Spinal cord (tissue), 10 donors: ENCODE results near the gene C1QTNF4. TPM values are rescaled to one million over a fixed set of nuclear protein-coding genes. Genes with fewer than 3 reads are reported as not detected.
"Not testable (repeated sequence)": the region's sequence is repeated elsewhere in the genome, so short reads cannot be mapped to it uniquely, and the experiment has no call there.

ENCODE experiments used
- DNase-seq, 6 donors: peaks; one replicate each; pipeline versions ENCODE4 v3.0.0 to v3.0.0-alpha.2; 2013 to 2015; ENCODE audit warnings: low spot score in 6 of 6, low read depth in 4 of 6
- H3K27ac ChIP-seq: one replicate; pipeline ENCODE4 v1.5.1; 2013; ENCODE audit warnings: low read depth, low read length, control low read depth
- H3K27me3 ChIP-seq: one replicate; pipeline ENCODE4 v1.6.1; 2013; ENCODE audit warnings: low read length; ENCODE audit not compliant: control insufficient read depth, insufficient read depth
- H3K36me3 ChIP-seq: one replicate; pipeline ENCODE4 v1.6.1; 2013; ENCODE audit warnings: low read length; ENCODE audit not compliant: control insufficient read depth, insufficient read depth
- H3K4me1 ChIP-seq: one replicate; pipeline ENCODE4 v1.6.1; 2013; ENCODE audit warnings: low read length; ENCODE audit not compliant: control insufficient read depth, insufficient read depth
- H3K4me3 ChIP-seq: one replicate; pipeline ENCODE4 v1.5.1; 2013; ENCODE audit warnings: low read depth, low read length, control low read depth
- H3K9me3 ChIP-seq: one replicate; pipeline ENCODE4 v1.6.1; 2013; ENCODE audit warnings: low read length; ENCODE audit not compliant: control insufficient read depth, insufficient read depth
- WGBS: methylation state at CpG from one replicate; pipeline ENCODE4 v1.1.5; 2013; ENCODE audit warnings: missing lambda C conversion rate; ENCODE audit not compliant: insufficient coverage; 5-methylcytosine and 5-hydroxymethylcytosine counted together
- long read RNA-seq, 4 donors: transcript quantifications; one replicate each; lab custom pipeline, GENCODE V29; 2026
- polyA plus RNA-seq, 2 donors: library from polyadenylated mRNA; unstranded; fragments of 120-200 nt; gene quantifications; one replicate each; pipeline ENCODE4 v1.2.1, GENCODE V29; 2013; ENCODE audit not compliant: insufficient read length in 2 of 2
- total RNA-seq, 2 donors: library from RNA; depleted of rRNA in 1 of 2; stranded (reverse); fragments of 120-200 nt in 1 of 2; fragments of >200 nt in 1 of 2; gene quantifications; one replicate each; pipeline versions ENCODE4 v1.2.3 to v1.2.4, GENCODE V29; 2013 to 2014
- donor health status: healthy.

C1QTNF4 gene
- total RNA-seq: 10 to 100 TPM; 15.8 to 24.9 TPM
- polyA plus RNA-seq: 100 to 1,000 TPM; 102 to 113 TPM
- long read RNA-seq, donor 1, transcript C1QTNF4-201 (2 exons, 1,664 nt): major isoform, 68 of 68 reads
- long read RNA-seq, donor 1, partial matches to known transcripts: 0 of 68 reads
- long read RNA-seq, donor 1, other reads (novel, unspliced or antisense): 0 of 68 reads
- long read RNA-seq, donor 2, transcript C1QTNF4-201 (2 exons, 1,664 nt): major isoform, 26 of 26 reads
- long read RNA-seq, donor 2, partial matches to known transcripts: 0 of 26 reads
- long read RNA-seq, donor 2, other reads (novel, unspliced or antisense): 0 of 26 reads
- long read RNA-seq, donor 3, transcript C1QTNF4-201 (2 exons, 1,664 nt): major isoform, 33 of 33 reads
- long read RNA-seq, donor 3, partial matches to known transcripts: 0 of 33 reads
- long read RNA-seq, donor 3, other reads (novel, unspliced or antisense): 0 of 33 reads
- long read RNA-seq, donor 4, partial matches to known transcripts: 0 of 1 reads
- long read RNA-seq, donor 4, other reads (novel, unspliced or antisense): 0 of 1 reads

- peak within 1 kb of the TSS; percentile 55 for H3K4me3 ChIP-seq
- WGBS: 1% methylated on average over 48 of the region's 48 CpGs
- H3K4me1 ChIP-seq: peaks cover 46% of the 10 kb centered on the region
- peaks cover 15% of the 10 kb centered on the region for H3K36me3 ChIP-seq
- H3K27ac ChIP-seq: peak within 1 kb of the TSS; percentile 13
- DNase-seq: peak in 2 of 6 donors; percentile 66 to 89
- no peaks in the 10 kb centered on the region for H3K9me3 ChIP-seq
- H3K27me3 ChIP-seq: peaks cover 2% of the 10 kb centered on the region
Observed at GRCh38 chr11:47593934-47594855, at the start of gene C1QTNF4. Gene C1QTNF4 (minus strand): TSS chr11:47594411. CDS start chr11:47590810, 3,601 bp downstream.

GRCh38 chr11:47642099-47642855, 48.1 kb upstream of the C1QTNF4 start, which contains the start of gene MTCH2:
Gene MTCH2 (minus strand): TSS chr11:47642559. CDS start chr11:47642465, 94 bp downstream.
- DNase-seq: peak; percentile 92 to 99 (median 97)
- H3K36me3 ChIP-seq: peaks cover 11% of the 10 kb centered on the region
- H3K27me3 ChIP-seq: no peaks in the 10 kb centered on the region
- 0% methylated on average over 75 of the region's 78 CpGs for WGBS
- H3K4me1 ChIP-seq: peaks cover 16% of the 10 kb centered on the region
- no peaks in the 10 kb centered on the region for H3K9me3 ChIP-seq
- peak within 1 kb of the TSS; percentile 72 for H3K4me3 ChIP-seq
- H3K27ac ChIP-seq: peak within 1 kb of the TSS; percentile 89

- H3K36me3 ChIP-seq: peaks cover 11% of the 10 kb centered on the region
- peaks cover 16% of the 10 kb centered on the region for H3K4me1 ChIP-seq
- peak overlapping the region; percentile 72 for H3K4me3 ChIP-seq
- peak; percentile 13 to 71 (median 34) for DNase-seq
- WGBS: 1% methylated on average over 11 of the region's 14 CpGs
- H3K27ac ChIP-seq: peak overlapping the region; percentile 89
- H3K9me3 ChIP-seq: no peaks in the 10 kb centered on the region
- H3K27me3 ChIP-seq: no peaks in the 10 kb centered on the region
Observed at GRCh38 chr11:47641600-47642098, 47.4 kb upstream of the C1QTNF4 start.

GRCh38 chr11:47640506-47640905, 46.3 kb upstream of the C1QTNF4 start:
- no CpG with 5 or more reads among the region's 6 CpGs for WGBS
- DNase-seq, H3K27ac ChIP-seq: not testable (repeated sequence)

GRCh38 chr11:47636331-47636730, 42.1 kb upstream of the C1QTNF4 start:
- not testable (repeated sequence) for H3K4me3 ChIP-seq, H3K27me3 ChIP-seq, H3K9me3 ChIP-seq, H3K4me1 ChIP-seq, H3K27ac ChIP-seq, DNase-seq
- H3K36me3 ChIP-seq: peaks cover 47% of the 10 kb centered on the region
- 95% methylated on average over 8 of the region's 11 CpGs for WGBS

More at GRCh38 chr11:47640506-47640905, 46.3 kb upstream of the C1QTNF4 start:
- not testable (repeated sequence) for H3K4me3 ChIP-seq, H3K9me3 ChIP-seq, H3K27me3 ChIP-seq
- peaks cover 16% of the 10 kb centered on the region for H3K4me1 ChIP-seq
- peaks cover 21% of the 10 kb centered on the region for H3K36me3 ChIP-seq

GRCh38 chr11:47631473-47631872, 37.3 kb upstream of the C1QTNF4 start:
- Histone ChIP-seq H3K27me3 (no peaks in the 10 kb centered on the region), H3K4me3 (no peak overlapping the region), H3K4me1 (no peaks in the 10 kb centered on the region), H3K9me3 (no peaks in the 10 kb centered on the region), H3K36me3 (peaks cover 59% of the 10 kb centered on the region), H3K27ac (no peak overlapping the region)
- no peak for DNase-seq
- WGBS: no CpG with 5 or more reads among the region's 5 CpGs

- H3K27me3 ChIP-seq: no peaks in the 10 kb centered on the region
- H3K4me1 ChIP-seq: no peaks in the 10 kb centered on the region
- no peaks in the 10 kb centered on the region for H3K9me3 ChIP-seq
- peaks cover 60% of the 10 kb centered on the region for H3K36me3 ChIP-seq
- WGBS: no CpG with 5 or more reads among the region's 4 CpGs
- no peak overlapping the region for H3K4me3 ChIP-seq
- H3K27ac ChIP-seq: no peak overlapping the region
- no peak for DNase-seq
Observed at GRCh38 chr11:47628026-47628425, 33.8 kb upstream of the C1QTNF4 start.

GRCh38 chr11:47626234-47626633, 32.0 kb upstream of the C1QTNF4 start:
- WGBS: 98% methylated on average over 7 of the region's 8 CpGs
- DNase-seq: no peak

More at GRCh38 chr11:47626234-47626633, 32.0 kb upstream of the C1QTNF4 start:
- Histone ChIP-seq H3K9me3 (no peaks in the 10 kb centered on the region), H3K27ac (no peak overlapping the region), H3K36me3 (peaks cover 56% of the 10 kb centered on the region), H3K27me3 (no peaks in the 10 kb centered on the region), H3K4me3 (no peak overlapping the region), H3K4me1 (no peaks in the 10 kb centered on the region)
